ENCODE results near the gene SYT1.

SYT1 gene

GRCh38 chr12:79138872-79139271 lies 274.3 kb downstream of the SYT1 start:
- no peak for DNase-seq

- no peak for DNase-seq
Measured at GRCh38 chr12:79140711-79141110, 276.1 kb downstream of the SYT1 start.

GRCh38 chr12:79141776-79142175 lies 277.2 kb downstream of the SYT1 start:
- DNase-seq, result no peak

GRCh38 chr12:79143803-79144202 lies 279.2 kb downstream of the SYT1 start:
- no peak for DNase-seq

- DNase-seq, result no peak
Measured at GRCh38 chr12:79151956-79152355, 287.4 kb downstream of the SYT1 start.

DNA sequence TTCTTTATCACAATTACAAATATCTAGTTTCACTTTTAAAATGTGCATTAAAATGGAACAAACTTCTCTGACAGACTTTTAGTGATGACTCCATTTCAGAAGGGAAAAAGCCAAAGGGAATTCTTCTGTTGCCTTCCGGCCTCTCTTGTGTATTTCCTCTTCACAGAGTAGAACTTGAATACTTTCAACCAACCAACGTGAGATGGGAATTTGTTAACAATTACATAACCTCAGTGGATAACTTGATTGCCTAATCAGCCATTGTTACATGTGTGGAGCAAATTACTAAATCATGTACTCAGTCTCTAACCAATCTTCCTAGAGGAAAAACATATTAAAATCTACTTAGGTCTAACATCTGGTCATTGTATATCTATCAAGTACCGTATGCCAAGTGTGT lies 291.1 kb downstream of the SYT1 start:
- no peak for DNase-seq

GRCh38 chr12:79156846-79157463 lies 292.4 kb downstream of the SYT1 start:
- DNase-seq, result no peak

DNA sequence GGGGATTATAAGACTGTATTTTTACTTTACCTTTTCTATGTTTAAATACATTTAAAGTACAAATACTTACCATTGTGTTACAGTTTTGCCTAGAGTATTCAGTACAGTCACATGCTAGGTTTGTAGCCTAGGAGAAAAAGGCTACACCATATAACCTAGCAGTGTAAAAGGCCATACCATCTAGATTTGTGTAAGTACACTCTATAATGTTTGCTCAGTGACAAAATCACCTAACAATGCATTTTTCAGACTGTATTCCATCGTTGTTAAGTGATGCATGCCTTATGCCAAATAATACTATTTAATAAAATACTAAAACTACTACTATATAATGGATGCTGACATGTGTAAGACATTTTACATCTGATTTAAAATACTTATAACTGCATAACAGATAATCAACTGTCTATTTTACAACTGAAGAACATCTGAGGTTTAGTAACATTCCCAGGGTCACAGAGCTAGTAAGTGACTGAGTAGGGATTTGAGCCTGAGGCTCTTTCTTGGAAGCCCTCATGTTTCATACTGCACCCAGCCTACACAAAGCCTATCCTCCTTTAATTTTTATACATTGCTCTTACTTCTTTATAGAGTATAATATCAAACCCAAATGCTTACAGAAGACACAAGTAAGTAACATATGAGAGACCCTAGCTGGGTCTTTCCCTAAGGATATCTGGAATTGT lies 296.8 kb downstream of the SYT1 start:
- no peak for DNase-seq

- no peak for DNase-seq
Measured at GRCh38 chr12:79162147-79162772, 297.7 kb downstream of the SYT1 start.

GRCh38 chr12:79162948-79163347 lies 298.4 kb downstream of the SYT1 start:
- no peak for DNase-seq

DNA sequence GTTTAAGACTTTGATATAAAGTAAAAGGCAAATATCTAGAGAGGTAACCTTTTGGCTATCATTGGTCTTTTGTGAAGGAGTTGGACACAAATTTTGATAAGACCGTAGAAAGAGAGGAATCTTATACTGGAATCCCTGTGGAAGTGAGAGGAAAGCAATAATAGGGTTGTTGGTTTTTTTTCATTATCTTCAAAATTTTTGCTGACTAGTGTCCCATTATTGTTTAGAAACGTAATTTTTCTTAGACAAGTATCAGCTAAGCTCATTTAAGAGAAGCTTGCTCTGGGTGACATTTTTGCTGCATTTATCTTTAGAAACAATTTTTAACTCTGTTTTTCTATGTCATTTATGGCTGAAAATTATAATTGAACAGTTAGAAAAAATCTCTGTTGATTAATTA lies 300.3 kb downstream of the SYT1 start:
- DNase-seq, result no peak

DNA sequence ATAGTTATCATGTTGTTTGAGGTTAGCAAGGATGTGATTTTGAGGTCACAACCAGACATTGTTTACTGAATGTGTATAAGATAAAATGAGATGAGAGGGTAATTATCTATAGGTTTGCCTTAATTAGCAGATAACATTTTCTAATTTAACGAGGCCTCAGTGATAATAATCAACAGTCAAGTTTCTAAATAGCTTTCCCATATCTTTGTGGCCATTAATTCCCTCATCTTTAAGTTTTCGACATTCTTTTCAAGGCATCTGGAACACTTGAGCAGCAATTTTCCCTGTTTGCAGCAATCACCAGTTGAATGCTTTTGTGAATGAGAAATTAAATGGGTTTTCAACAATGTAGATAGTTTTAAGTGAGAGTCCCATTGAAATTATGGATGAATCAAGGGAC lies 304.1 kb downstream of the SYT1 start:
- no peak for DNase-seq

- peak in 1 of 58 donors; percentile 23 for DNase-seq
Measured at GRCh38 chr12:79174626-79175025, 310.1 kb downstream of the SYT1 start.

DNA sequence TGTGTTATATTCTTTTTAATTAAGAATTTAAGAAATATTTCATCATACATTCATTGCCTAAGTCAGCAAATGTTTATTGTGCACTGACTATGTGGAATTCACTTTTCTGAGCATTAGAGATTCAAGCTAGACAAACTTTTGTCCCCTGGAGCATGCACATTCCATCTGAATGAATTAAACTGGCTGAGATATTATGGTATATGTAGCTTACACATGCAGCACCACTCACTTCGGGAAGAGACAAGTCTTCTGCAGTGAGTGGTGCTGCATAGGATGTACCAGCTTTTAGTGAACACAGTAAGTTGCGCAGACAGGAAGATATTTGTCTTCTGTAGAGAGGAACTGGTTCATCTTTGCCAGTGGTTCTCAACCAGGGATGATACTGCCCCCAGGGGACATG lies 318.4 kb downstream of the SYT1 start:
- no peak for DNase-seq

DNA sequence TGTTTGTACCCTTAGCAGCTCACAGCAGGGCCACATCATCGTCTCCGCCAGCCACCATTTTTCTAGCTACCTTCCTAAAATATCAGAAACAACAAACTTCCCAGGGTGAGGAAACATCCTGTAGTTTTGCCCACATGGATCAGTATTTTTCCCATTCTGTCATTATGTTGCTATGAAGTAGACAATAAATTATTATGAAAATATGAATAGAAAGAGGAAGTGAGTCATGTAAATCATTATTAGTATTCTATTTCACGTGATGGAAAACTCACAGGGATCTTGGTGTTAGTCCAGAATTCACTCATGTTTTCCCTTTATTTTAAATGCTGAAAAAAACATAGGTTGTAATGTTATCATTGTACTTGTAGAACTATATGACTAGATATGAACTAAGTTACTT lies 319.4 kb downstream of the SYT1 start:
- DNase-seq, result no peak

DNA sequence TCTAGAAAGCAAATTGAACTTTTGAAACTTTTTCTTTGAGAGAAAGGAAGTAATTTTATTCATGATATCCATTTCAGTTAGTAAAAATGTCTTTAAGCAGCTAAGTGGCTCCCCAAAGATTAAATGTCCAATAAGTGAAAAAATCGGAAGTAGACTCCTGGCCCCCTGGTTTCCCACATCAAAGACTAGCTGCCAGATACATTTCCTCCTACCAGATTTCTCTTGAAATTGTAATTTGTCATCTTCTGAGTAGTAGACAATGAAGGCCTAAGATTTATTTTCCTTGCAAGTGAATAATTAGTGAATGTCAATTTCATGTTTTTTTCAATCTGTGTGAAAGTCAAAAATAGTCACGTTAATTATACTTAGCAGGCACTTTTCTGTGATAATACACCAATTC lies 321.9 kb downstream of the SYT1 start:
- no peak for DNase-seq

DNA sequence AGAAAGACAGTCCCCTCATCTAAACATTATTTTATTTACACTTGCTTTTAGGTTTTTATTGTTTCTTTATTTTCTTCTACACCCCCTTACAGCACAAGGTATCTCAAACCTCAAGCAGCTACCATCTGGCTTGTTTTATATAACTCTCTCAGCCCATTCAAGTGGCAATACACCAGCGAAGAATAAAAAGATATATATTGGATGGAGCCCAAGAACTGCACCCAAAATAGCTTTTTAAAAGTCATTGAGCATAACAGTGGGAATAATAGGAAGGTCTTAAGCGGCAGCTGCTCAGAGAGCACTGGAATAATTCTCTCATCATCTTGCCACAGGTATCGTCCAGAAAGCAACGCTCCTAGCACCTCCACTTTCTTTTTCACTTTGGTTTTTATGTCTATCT lies 322.5 kb downstream of the SYT1 start:
- DNase-seq, result no peak

DNA sequence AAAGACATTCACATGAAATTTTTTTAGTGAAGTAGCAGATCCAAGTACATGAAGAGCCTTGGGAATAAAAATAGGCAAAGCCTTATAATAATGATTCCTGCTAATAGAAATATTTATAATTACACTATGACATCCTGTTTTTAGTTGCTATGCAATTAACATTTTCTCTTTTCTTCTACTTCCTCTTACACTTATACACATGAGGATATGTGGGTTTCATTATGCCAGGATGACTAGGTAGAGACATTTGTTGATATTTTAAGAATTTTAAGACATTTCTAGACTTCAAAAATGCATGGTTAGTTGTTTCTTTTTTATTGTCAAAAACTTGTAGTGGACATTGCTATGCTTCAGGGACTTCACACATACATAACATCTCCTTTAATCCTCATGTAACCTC lies 326.8 kb downstream of the SYT1 start:
- no peak for DNase-seq

- DNase-seq, result no peak
Measured at GRCh38 chr12:79194595-79194994, 330.0 kb downstream of the SYT1 start.

DNA sequence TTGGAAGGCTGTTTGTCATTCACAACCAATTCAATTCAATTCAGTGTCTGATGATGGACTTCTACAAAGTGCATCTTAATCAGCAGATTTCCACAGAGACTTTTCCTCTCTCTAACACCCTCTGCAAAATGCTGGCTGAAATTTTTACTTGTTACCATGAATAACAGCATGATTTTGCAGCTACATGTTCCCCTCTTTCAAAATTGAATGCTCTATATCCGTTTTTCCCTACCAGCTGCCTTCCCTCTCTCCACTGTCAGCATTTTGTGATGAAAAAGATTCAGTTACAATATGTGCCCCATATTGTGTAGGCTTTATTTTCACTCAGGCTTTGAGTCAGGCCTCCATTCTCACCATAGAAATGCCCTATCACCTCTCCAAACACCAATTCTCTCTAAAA lies 334.6 kb downstream of the SYT1 start:
- DNase-seq, result peak in 2 of 58 donors; percentile 7 to 37

DNA sequence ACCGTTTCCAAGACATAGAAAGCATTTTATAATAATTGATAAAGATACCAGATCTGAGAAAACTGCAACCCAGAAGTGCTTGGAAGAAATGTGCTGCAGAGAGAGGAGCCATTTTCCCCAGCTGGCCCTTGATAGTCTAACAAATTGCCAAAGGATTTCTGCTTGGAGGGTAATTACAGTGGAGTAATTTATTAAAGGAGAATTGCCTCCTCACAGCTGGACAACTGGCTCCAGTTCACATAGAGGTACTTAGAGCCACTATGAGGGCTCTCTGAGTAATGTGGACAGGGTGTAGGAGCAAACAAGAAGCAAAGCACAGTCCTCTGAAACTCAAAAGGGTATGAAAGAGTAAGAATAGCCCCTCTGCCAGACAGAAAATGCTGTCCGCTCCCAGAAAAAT lies 335.6 kb downstream of the SYT1 start:
- no peak for DNase-seq

DNA sequence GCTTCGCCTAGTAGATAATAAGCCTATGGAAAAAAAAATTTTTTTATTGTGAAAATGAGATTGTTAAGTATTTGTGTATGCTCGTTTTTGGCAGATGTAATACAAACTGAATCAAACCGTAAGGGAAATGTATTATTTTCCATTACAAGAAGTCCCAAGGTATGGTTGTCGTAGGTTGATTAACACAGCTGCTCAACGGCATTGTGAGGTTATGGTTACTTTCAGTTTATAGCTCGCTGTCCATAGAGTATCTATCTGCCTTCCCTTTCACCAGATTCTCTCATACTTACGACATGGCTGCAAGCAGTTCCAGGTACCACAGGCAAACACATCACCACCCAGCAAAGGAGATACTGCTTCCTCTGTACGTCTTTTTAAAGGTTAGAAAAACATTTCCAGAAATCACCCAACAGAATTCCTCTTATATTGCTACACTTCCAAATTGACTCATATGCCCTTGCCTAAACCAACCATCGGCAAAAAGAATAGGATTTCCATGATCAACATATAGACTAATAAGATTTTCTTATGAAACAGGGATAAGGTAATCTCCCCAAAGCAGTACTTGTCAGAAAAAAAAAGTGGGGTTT lies 338.6 kb downstream of the SYT1 start:
- DNase-seq, result no peak

DNA sequence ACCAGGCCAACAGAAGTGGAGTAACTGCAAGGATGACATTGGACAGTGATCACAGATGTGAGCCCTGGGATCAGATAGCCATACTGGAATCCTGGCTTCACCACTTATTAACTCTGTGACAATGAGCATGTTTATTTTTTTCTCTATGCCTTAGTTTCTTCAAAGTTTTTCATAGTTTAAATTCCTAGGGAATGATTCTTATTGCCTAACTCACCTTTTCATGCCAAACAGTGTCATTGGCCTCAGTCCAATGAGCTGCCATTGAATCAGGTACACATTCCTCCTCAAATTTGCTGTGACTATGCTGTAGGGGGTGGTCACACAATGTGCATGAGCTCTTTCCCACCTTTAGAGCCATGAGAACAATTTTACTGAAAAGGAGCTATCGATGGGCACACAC lies 342.3 kb downstream of the SYT1 start:
- DNase-seq, result no peak
